K562 (cell line): ENCODE data around the gene PRODH. TPM values are rescaled to one million over a fixed set of nuclear protein-coding genes. Genes with fewer than 3 reads are reported as not detected.

Source experiments
- BRD9 ChIP-seq: fragments of 450-650 bp; IDR thresholded peaks from 2 replicates; pipeline ENCODE4 v1.6.1; 2018; ENCODE audit warnings: low read depth; ENCODE audit not compliant: partially characterized antibody
- CHD1 ChIP-seq: fragments of 200-600 bp; sonication (generic); IDR thresholded peaks from one replicate; pipeline ENCODE4 v1.6.1; 2012; ENCODE audit warnings: mild to moderate bottlenecking, moderate library complexity, low read length, inconsistent platforms
- GABPA ChIP-seq: fragments of 200-800 bp; sonication (Bioruptor generic); conservative IDR thresholded peaks from 2 replicates; pipeline ENCODE4 v1.6.1; 2016; ENCODE audit warnings: low read depth, missing genetic modification characterization, missing compliant biosample characterization
- ILK ChIP-seq: fragments of 450-650 bp; IDR thresholded peaks from 2 replicates; pipeline ENCODE4 v1.6.1; 2016; ENCODE audit warnings: missing genetic modification characterization, low read depth, mild to moderate bottlenecking, missing compliant biosample characterization, moderate library complexity, borderline replicate concordance
- NONO ChIP-seq, 2 experiments: fragments of 200-400 bp in 1 of 2; fragments of 450-650 bp in 1 of 2; formaldehyde crosslinking in 1 of 2; IDR thresholded peaks; 2 replicates each; pipeline ENCODE4 v1.6.1; 2017; ENCODE audit warnings: low read depth in 2 of 2, mild to moderate bottlenecking in 2 of 2, moderate library complexity in 2 of 2, low read length in 1 of 2
- ZNF146 ChIP-seq: IDR thresholded peaks from one replicate; pipeline ENCODE4 v1.6.1; 2018; ENCODE audit warnings: missing compliant biosample characterization; ENCODE audit not compliant: unreplicated experiment
- ZNF347 ChIP-seq: fragments of 450-650 bp; formaldehyde crosslinking; IDR thresholded peaks from 2 replicates; pipeline ENCODE4 v1.4.0; 2020; ENCODE audit warnings: low read depth, mild to moderate bottlenecking, moderate library complexity
- ZNF75A ChIP-seq: fragments of 450-650 bp; formaldehyde crosslinking; IDR thresholded peaks from 2 replicates; pipeline ENCODE4 v1.4.0; 2020; ENCODE audit warnings: mild to moderate bottlenecking
- polyA plus RNA-seq, 8 experiments: library from polyadenylated mRNA; depleted of rRNA in 4 of 8; stranded (reverse) in 5 of 8; unstranded in 3 of 8; fragments of >200 nt; fragmentation: Nextera tagmentation in 2 of 8; fragmentation: Illumina TruSeq in 1 of 8; extraction: Ambion mirVana in 2 of 8; extraction: Trizol in 1 of 8; gene quantifications; 2 replicates each; pipeline versions ENCODE4 v1.2.1 to v1.2.3, GENCODE V29; 2011 to 2014; ENCODE audit warnings: inconsistent platforms in 1 of 8, missing spikeins in 1 of 8
- total RNA-seq, 7 experiments: library from RNA; depleted of rRNA in 6 of 7; stranded (reverse); fragments of >200 nt in 6 of 7; fragmentation: Illumina TruSeq in 2 of 7; extraction: Trizol in 2 of 7; gene quantifications; 2 replicates each; pipeline versions ENCODE4 v1.2.1 to v1.2.3, GENCODE V29; 2011 to 2021; ENCODE audit warnings: low replicate concordance in 1 of 7
- TF ChIP-seq, protein P1 (sequence below), 2 experiments: fragments of 450-650 bp in 1 of 2; sonication (generic) in 1 of 2; formaldehyde crosslinking in 1 of 2; IDR thresholded peaks; 2 replicates each; pipeline versions ENCODE4 v1.7.1 to v1.9.0; 2016 to 2022; ENCODE audit warnings: inconsistent platforms in 1 of 2, mild to moderate bottlenecking in 1 of 2, missing genetic modification reagents in 1 of 2
- TF ChIP-seq, protein P2 (sequence below), 2 experiments: IDR thresholded peaks; 2 replicates each; pipeline ENCODE4 v1.6.1; 2012; ENCODE audit warnings: improper control_type of control experiment in 2 of 2, low read depth in 2 of 2, low read length in 2 of 2, borderline replicate concordance in 1 of 2
- TF ChIP-seq, protein P3 (sequence below): sonication (generic); formaldehyde crosslinking; IDR thresholded peaks from 2 replicates; pipeline ENCODE4 v1.8.1; 2022; ENCODE audit warnings: missing genetic modification reagents

Gene PRODH
- total and polyA plus RNA-seq, 9 of the 15 experiments (the other 6 are each of a cell fraction or from before 2014, with no cell fraction given): 0.07 to 0.11 TPM; not detected in 7

DNA sequence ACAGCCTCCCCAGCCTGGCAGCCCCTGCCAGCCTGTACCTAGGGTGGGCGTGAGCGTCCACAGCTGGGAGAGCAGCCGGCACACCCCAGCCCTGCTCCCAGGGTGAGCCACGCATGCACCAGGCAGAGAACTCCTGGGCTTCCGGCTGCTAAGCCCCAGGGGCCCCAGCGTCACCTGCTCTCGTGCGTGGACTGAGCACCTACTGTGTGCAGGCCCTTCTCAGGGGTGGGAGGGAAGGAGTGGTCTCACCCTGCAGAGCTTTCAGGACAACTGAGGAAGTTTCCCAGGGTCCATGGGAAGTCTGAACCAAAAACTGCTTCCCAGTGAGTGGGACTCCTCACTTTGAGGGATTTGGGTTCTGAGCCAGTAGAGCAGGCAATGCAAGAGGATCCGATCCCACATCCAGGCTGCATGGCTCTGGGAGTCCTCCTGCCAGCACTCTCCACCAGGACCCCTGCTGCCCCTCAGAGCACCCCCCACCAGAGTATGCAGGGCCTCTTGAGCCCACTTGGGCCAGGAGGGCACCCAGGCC is 47.1 kb upstream of the PRODH start (continued):
- TF ChIP-seq, protein P1, sequence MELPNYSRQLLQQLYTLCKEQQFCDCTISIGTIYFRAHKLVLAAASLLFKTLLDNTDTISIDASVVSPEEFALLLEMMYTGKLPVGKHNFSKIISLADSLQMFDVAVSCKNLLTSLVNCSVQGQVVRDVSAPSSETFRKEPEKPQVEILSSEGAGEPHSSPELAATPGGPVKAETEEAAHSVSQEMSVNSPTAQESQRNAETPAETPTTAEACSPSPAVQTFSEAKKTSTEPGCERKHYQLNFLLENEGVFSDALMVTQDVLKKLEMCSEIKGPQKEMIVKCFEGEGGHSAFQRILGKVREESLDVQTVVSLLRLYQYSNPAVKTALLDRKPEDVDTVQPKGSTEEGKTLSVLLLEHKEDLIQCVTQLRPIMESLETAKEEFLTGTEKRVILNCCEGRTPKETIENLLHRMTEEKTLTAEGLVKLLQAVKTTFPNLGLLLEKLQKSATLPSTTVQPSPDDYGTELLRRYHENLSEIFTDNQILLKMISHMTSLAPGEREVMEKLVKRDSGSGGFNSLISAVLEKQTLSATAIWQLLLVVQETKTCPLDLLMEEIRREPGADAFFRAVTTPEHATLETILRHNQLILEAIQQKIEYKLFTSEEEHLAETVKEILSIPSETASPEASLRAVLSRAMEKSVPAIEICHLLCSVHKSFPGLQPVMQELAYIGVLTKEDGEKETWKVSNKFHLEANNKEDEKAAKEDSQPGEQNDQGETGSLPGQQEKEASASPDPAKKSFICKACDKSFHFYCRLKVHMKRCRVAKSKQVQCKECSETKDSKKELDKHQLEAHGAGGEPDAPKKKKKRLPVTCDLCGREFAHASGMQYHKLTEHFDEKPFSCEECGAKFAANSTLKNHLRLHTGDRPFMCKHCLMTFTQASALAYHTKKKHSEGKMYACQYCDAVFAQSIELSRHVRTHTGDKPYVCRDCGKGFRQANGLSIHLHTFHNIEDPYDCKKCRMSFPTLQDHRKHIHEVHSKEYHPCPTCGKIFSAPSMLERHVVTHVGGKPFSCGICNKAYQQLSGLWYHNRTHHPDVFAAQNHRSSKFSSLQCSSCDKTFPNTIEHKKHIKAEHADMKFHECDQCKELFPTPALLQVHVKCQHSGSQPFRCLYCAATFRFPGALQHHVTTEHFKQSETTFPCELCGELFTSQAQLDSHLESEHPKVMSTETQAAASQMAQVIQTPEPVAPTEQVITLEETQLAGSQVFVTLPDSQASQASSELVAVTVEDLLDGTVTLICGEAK (IDR thresholded peaks at IDR 0.05): no peak
- TF ChIP-seq, protein P1 (CRISPR knock-in tag; IDR thresholded peaks at IDR 0.05): no peak
- TF ChIP-seq BRD9 (no peak), NONO (IDR thresholded peaks at IDR 0.05; ENCODE audit: low read depth in 2 of 2, low read length in 1 of 2) (no peak), CHD1 (peak; percentile 44), ZNF75A (CRISPR knock-in tag) (no peak), ILK (tag) (no peak), GABPA (tag) (no peak), ZNF146 (CRISPR knock-in tag) (no peak), ZNF347 (no peak)
- TF ChIP-seq, protein P2, sequence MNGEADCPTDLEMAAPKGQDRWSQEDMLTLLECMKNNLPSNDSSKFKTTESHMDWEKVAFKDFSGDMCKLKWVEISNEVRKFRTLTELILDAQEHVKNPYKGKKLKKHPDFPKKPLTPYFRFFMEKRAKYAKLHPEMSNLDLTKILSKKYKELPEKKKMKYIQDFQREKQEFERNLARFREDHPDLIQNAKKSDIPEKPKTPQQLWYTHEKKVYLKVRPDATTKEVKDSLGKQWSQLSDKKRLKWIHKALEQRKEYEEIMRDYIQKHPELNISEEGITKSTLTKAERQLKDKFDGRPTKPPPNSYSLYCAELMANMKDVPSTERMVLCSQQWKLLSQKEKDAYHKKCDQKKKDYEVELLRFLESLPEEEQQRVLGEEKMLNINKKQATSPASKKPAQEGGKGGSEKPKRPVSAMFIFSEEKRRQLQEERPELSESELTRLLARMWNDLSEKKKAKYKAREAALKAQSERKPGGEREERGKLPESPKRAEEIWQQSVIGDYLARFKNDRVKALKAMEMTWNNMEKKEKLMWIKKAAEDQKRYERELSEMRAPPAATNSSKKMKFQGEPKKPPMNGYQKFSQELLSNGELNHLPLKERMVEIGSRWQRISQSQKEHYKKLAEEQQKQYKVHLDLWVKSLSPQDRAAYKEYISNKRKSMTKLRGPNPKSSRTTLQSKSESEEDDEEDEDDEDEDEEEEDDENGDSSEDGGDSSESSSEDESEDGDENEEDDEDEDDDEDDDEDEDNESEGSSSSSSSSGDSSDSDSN (IDR thresholded peaks at IDR 0.05; ENCODE audit: borderline replicate concordance in 1 of 2, low read depth in 2 of 2, low read length in 2 of 2): no peak
- TF ChIP-seq, protein P3, sequence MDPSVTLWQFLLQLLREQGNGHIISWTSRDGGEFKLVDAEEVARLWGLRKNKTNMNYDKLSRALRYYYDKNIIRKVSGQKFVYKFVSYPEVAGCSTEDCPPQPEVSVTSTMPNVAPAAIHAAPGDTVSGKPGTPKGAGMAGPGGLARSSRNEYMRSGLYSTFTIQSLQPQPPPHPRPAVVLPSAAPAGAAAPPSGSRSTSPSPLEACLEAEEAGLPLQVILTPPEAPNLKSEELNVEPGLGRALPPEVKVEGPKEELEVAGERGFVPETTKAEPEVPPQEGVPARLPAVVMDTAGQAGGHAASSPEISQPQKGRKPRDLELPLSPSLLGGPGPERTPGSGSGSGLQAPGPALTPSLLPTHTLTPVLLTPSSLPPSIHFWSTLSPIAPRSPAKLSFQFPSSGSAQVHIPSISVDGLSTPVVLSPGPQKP: no peak
